Upper lobe of left lung (tissue), 4 donors: ENCODE measurements around the gene DDX27.

Experiments
- EP300 ChIP-seq, 4 donors: sonication (generic); formaldehyde crosslinking; IDR thresholded peaks; one replicate each; pipeline ENCODE4 v1.5.1; 2017; ENCODE audit warnings: antibody characterized with exemption in 4 of 4, control low read depth in 2 of 4
- POLR2A ChIP-seq, 4 donors: fragments of 450-650 bp; IDR thresholded peaks; one replicate each; pipeline ENCODE4 v1.5.1; 2016 to 2017; ENCODE audit warnings: antibody characterized with exemption in 4 of 4, mild to moderate bottlenecking in 2 of 4
- POLR2AphosphoS5 ChIP-seq, 2 donors: sonication (generic); formaldehyde crosslinking; IDR thresholded peaks; one replicate each; pipeline ENCODE4 v1.5.1; 2017; ENCODE audit warnings: antibody characterized with exemption in 2 of 2
- TF ChIP-seq, protein P1 (sequence below), 6 experiments: fragments of 450-650 bp in 4 of 6; fragments of 200-600 bp in 2 of 6; sonication (generic) in 2 of 6; IDR thresholded peaks; one replicate each; pipeline ENCODE4 v1.5.1; 2016 to 2019; ENCODE audit warnings: antibody characterized with exemption in 6 of 6

DNA sequence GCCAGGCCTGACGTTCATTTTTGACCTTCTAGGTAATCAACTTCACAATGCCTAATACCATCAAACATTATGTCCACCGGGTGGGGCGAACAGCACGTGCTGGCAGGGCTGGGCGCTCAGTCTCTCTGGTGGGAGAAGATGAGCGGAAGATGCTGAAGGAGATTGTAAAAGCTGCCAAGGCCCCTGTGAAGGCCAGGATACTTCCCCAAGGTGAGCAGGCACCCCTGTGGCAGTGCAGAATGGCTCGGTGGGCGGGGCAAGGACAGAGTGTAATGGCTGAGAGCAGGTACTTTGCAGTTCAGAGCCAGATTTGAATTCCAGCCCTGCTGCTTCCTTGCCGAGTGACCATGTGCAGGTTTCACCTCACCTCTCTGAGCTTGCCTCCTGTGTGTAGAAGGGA, 17.1 kb downstream of the DDX27 start:
- TF ChIP-seq POLR2A (IDR thresholded peaks at IDR 0.05) (no peak), POLR2AphosphoS5 (IDR thresholded peaks at IDR 0.05) (no peak), EP300 (IDR thresholded peaks at IDR 0.05) (no peak)
- TF ChIP-seq, protein P1, sequence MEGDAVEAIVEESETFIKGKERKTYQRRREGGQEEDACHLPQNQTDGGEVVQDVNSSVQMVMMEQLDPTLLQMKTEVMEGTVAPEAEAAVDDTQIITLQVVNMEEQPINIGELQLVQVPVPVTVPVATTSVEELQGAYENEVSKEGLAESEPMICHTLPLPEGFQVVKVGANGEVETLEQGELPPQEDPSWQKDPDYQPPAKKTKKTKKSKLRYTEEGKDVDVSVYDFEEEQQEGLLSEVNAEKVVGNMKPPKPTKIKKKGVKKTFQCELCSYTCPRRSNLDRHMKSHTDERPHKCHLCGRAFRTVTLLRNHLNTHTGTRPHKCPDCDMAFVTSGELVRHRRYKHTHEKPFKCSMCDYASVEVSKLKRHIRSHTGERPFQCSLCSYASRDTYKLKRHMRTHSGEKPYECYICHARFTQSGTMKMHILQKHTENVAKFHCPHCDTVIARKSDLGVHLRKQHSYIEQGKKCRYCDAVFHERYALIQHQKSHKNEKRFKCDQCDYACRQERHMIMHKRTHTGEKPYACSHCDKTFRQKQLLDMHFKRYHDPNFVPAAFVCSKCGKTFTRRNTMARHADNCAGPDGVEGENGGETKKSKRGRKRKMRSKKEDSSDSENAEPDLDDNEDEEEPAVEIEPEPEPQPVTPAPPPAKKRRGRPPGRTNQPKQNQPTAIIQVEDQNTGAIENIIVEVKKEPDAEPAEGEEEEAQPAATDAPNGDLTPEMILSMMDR (IDR thresholded peaks at IDR 0.05), result no peak
